Mesodermal cell (in vitro differentiated cells): Measurements from ENCODE around the gene TBCD.
"Not testable (repeated sequence)": the region's sequence is repeated elsewhere in the genome, so short reads cannot be mapped to it uniquely, and the experiment has no call there.

Source experiments
- H3K27ac ChIP-seq: 2 replicates; pipeline ENCODE4 v1.7.0; 2013; ENCODE audit warnings: mild to moderate bottlenecking, low read depth, low read length, moderate library complexity; ENCODE audit not compliant: severe bottlenecking
- H3K36me3 ChIP-seq: 2 replicates; pipeline ENCODE4 v1.7.1; 2013; ENCODE audit warnings: mild to moderate bottlenecking, low read length, moderate library complexity; ENCODE audit not compliant: control insufficient read depth, insufficient read depth
- H3K4me1 ChIP-seq: one replicate; pipeline ENCODE4 v1.7.1; 2013; ENCODE audit warnings: mild to moderate bottlenecking, low read length; ENCODE audit not compliant: insufficient read depth, control insufficient read depth, poor library complexity, severe bottlenecking
- H3K4me3 ChIP-seq: 2 replicates; pipeline ENCODE4 v1.7.0; 2013; ENCODE audit warnings: low read length, control low read depth, mild to moderate bottlenecking; ENCODE audit not compliant: insufficient read depth, poor library complexity, severe bottlenecking; ENCODE audit errors: extremely low read depth
- H3K9me3 ChIP-seq: 2 replicates; pipeline ENCODE4 v1.7.1; 2013; ENCODE audit warnings: mild to moderate bottlenecking, low read length, moderate library complexity; ENCODE audit not compliant: control insufficient read depth
- WGBS, 2 experiments: methylation state at CpG; one replicate each; pipeline ENCODE4 v1.1.5; 2013; ENCODE audit warnings: missing lambda C conversion rate in 2 of 2; ENCODE audit not compliant: insufficient coverage in 2 of 2; 5-methylcytosine and 5-hydroxymethylcytosine counted together

TBCD gene

GRCh38 chr17:82948957-82949356 lies 197.1 kb downstream of the TBCD start:
- H3K9me3 ChIP-seq: peaks cover 80% of the 10 kb centered on the region
- no peak overlapping the region for H3K4me3 ChIP-seq
- H3K27ac ChIP-seq: no peak overlapping the region
- no peaks in the 10 kb centered on the region for H3K4me1 ChIP-seq
- peaks cover 20% of the 10 kb centered on the region for H3K36me3 ChIP-seq
- 100% methylated on average over 1 of the region's 5 CpGs; no CpG with 5 or more reads in 1 of the 2 experiments for whole genome bisulfite sequencing, 2 experiments

- H3K36me3 ChIP-seq: peaks cover 16% of the 10 kb centered on the region
- H3K9me3 ChIP-seq: peaks cover 78% of the 10 kb centered on the region
- H3K4me1 ChIP-seq: no peaks in the 10 kb centered on the region
- H3K4me3 ChIP-seq: no peak overlapping the region
- WGBS, 2 experiments: 97% methylated on average over 20 of the region's 20 CpGs
- no peak overlapping the region for H3K27ac ChIP-seq
These were observed 197.5 kb downstream of the TBCD start for GRCh38 chr17:82949361-82949760.

- Histone ChIP-seq H3K9me3 (peaks cover 76% of the 10 kb centered on the region), H3K4me1 (no peaks in the 10 kb centered on the region), H3K36me3 (peaks cover 11% of the 10 kb centered on the region), H3K27ac (no peak overlapping the region), H3K4me3 (no peak overlapping the region)
- WGBS, 2 experiments: 96% methylated on average over 6 of the region's 10 CpGs
These were observed 198.1 kb downstream of the TBCD start for GRCh38 chr17:82949984-82950383.

- 90 to 97% methylated on average over 18 of the region's 18 CpGs for WGBS, 2 experiments
- Histone ChIP-seq H3K36me3 (peaks cover 7% of the 10 kb centered on the region), H3K9me3 (peaks cover 69% of the 10 kb centered on the region), H3K4me3 (no peak overlapping the region), H3K27ac (no peak overlapping the region), H3K4me1 (no peaks in the 10 kb centered on the region)
These were observed 198.7 kb downstream of the TBCD start for GRCh38 chr17:82950525-82951102.

- Histone ChIP-seq H3K4me1 (no peaks in the 10 kb centered on the region), H3K36me3 (peaks cover 3% of the 10 kb centered on the region), H3K9me3 (peaks cover 62% of the 10 kb centered on the region), H3K27ac (no peak overlapping the region), H3K4me3 (no peak overlapping the region)
- WGBS, 2 experiments: 94% methylated on average over 11 of the region's 13 CpGs
These were observed 200.2 kb downstream of the TBCD start for GRCh38 chr17:82952019-82952418.

- not testable (repeated sequence) for H3K4me1 ChIP-seq, H3K4me3 ChIP-seq, H3K27ac ChIP-seq, H3K36me3 ChIP-seq
- peaks cover 34% of the 10 kb centered on the region for H3K9me3 ChIP-seq
- 81 to 94% methylated on average over 2 to 3 of the region's 3 CpGs for WGBS, 2 experiments
These were observed 203.2 kb downstream of the TBCD start for GRCh38 chr17:82955106-82955505.

- no CpG with 5 or more reads among the region's 4 CpGs for WGBS, 2 experiments
- H3K36me3 ChIP-seq, H3K4me3 ChIP-seq, H3K4me1 ChIP-seq, H3K27ac ChIP-seq: not testable (repeated sequence)
- H3K9me3 ChIP-seq: peaks cover 29% of the 10 kb centered on the region
These were observed 203.8 kb downstream of the TBCD start for GRCh38 chr17:82955627-82956026.

- Histone ChIP-seq H3K4me3 (no peak overlapping the region), H3K4me1 (no peaks in the 10 kb centered on the region), H3K27ac (no peak overlapping the region), H3K9me3 (peaks cover 23% of the 10 kb centered on the region), H3K36me3 (no peaks in the 10 kb centered on the region)
- WGBS, 2 experiments: 90 to 91% methylated on average over 9 to 13 of the region's 18 CpGs
These were observed 204.4 kb downstream of the TBCD start for GRCh38 chr17:82956146-82956725.

- no peaks in the 10 kb centered on the region for H3K4me1 ChIP-seq
- H3K27ac ChIP-seq: no peak overlapping the region
- no peaks in the 10 kb centered on the region for H3K36me3 ChIP-seq
- no peak overlapping the region for H3K4me3 ChIP-seq
- WGBS, 2 experiments: 93 to 97% methylated on average over 30 to 33 of the region's 33 CpGs
- H3K9me3 ChIP-seq: peaks cover 17% of the 10 kb centered on the region
These were observed 205.0 kb downstream of the TBCD start for GRCh38 chr17:82956726-82957468.

- WGBS, 2 experiments: 92 to 94% methylated on average over 7 to 8 of the region's 8 CpGs
These were observed 205.6 kb downstream of the TBCD start for GRCh38 chr17:82957469-82957795.

More at GRCh38 chr17:82957469-82957795, 205.6 kb downstream of the TBCD start:
- Histone ChIP-seq H3K9me3 (peaks cover 12% of the 10 kb centered on the region), H3K4me1 (no peaks in the 10 kb centered on the region), H3K27ac (no peak overlapping the region), H3K36me3 (no peaks in the 10 kb centered on the region), H3K4me3 (no peak overlapping the region)
